ENCODE results near the gene UBR3. TPM values are rescaled to one million over a fixed set of nuclear protein-coding genes. Genes with fewer than 3 reads are reported as not detected.

UBR3 gene
- total RNA-seq, 1 experiment from 2014 or later: 25.5 TPM

- DNase-seq (ENCODE audit: extremely low read depth, low read depth): no peak
Measured at GRCh38 chr2:169984145-169984544, 156.9 kb downstream of the UBR3 start.

DNA sequence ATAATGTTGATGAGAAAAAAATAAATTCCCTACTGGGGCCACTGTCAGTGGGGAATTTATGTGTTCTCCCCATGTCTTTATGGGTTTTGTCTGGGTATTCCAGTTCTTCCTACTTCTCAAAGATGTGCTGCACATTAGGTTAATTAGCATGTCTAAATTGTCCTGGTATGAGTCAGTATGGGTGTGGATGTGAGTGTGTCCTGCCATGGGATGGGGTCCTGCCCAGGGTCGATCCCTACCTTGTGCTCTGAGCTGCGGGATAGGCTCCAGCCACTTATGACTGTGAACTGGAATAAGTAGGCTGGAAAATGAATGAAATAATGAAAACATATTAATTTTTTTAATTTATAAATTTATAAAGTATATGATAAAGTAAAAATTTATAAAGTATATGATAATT lies 167.5 kb downstream of the UBR3 start:
- no peak for DNase-seq (ENCODE audit: extremely low read depth, low read depth)

DNA sequence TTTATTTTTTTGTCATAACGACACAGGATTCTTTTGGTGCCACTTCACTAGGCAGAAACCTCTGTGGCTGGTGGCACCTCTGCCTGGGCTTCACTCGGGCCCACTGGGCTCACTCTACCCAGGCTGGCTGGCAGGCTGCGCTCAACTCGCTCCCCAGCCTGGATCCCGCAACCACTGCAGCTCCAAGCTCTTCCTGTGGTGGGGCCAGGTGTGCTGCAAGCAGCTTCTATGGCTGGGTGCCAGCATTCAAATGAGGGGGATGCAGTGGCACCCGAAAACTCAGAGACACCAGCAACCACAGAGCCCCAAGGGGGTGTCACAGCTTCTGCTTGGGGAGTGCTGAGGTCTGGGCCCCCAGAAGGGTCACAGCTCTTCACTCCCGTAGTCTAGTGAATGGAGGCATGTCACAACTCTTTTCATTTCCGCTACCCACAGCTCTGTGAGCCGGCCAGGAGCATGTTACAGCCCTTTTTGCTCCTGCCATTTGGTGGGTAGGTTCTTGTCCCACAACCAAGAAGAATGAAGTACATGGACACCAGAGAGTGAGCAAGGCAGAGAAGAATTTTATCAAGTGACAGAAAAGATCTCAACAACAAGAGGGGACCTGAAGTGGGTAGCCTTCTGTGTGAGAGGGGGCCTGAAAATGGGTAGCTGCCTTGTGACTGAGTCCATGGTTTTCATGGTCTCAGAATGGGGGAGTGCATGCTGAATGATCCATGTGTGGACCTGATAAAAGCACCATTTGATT lies 170.1 kb downstream of the UBR3 start:
- DNase-seq (ENCODE audit: extremely low read depth, low read depth): no peak

- DNase-seq (ENCODE audit: extremely low read depth, low read depth): no peak
Measured at GRCh38 chr2:169999054-169999453, 171.8 kb downstream of the UBR3 start.

DNA sequence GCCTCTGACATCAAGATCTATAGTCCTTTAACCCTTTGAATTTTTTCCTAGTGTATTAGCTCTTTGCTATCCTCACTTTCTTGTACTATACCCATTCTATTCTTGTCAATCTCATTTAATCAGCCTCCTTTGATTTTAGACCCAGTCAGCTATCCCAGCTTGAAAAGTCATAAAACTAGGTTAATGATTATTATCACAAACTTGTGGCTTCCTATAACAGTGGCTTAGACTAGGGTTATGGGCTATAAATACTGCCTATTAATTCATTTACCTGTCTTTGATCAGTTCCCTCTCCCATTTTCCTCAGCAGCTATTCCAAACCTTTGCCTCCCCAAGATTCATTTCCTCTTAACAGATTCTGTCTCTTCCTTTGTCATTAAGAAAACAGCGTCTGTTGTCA lies 174.8 kb downstream of the UBR3 start:
- DNase-seq (ENCODE audit: extremely low read depth, low read depth): no peak

- no peak for DNase-seq (ENCODE audit: extremely low read depth, low read depth)
Measured at GRCh38 chr2:170005702-170006101, 178.4 kb downstream of the UBR3 start.

DNA sequence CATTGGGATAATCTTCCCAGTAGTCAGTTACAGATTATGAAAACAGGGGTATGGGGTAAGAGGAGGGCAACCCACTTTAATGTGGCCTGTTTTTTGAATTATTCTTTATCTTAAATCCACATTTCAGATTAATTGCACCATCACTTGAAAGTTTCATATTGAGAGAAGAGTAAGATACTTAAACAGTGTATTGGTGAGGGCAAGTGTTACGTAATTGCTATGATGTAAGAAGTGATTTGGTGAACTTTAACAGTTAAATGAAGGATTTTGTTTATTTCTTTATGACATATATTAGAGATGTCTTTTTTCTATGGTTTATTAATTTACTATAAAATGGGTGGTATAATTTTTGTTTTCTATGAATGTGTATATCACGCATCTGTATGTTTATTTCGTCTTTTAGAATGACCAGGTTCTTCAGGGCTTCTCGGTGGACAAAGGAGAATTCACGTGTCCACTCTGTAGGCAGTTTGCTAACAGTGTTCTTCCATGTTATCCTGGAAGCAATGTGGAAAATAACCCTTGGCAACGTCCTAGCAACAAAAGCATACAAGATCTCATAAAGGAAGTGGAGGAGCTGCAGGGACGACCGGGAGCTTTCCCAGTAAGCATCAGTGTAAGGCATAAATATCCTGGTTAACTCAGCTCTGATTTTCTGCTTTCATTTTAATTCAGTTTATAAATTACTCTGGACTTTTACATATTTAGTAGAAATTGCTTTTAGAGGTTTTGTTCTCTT lies 179.5 kb downstream of the UBR3 start:
- DNase-seq (ENCODE audit: extremely low read depth, low read depth): no peak

DNA sequence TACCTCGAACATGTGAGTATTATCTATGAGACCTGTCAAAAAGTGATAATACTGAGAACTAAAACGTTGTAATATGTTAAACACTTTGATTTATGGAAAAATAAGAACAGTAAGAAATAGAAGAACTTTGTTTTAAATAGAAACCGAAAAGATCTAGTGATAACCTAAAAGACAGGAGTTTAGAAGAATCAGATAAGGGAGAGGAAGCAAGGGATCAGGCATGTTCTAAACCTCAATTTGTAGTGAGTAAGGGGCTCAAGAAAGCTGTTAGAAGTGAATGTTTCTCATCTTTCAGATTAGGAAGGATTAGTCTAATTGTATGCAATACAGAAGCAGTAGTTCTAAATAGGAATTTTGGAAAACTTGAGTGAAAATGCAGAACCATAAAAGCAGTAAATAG lies 182.0 kb downstream of the UBR3 start:
- no peak for DNase-seq (ENCODE audit: extremely low read depth, low read depth)

DNA sequence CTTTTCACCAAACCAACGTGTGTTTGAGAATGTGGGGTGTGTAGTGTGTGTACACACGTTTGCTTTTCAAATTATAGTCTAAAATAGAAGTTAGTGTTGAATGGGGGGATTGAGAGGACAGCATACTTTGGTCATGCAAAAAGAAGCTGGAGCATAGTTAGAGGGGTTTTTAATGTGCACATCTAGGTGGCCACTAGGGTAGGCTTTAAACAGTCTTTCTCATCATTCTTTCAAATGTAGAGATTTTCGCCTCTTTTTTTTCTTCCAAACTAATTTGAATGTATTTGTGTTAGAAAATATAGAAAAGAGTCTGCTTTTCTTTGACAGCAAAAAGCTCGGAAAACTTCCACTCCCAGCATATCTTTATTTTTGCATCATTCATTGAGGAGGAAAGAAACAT lies 185.5 kb downstream of the UBR3 start:
- DNase-seq (ENCODE audit: extremely low read depth, low read depth): no peak

GRCh38 chr2:170013802-170014551 lies 186.7 kb downstream of the UBR3 start:
- no peak for DNase-seq (ENCODE audit: extremely low read depth, low read depth)

- no peak for DNase-seq (ENCODE audit: extremely low read depth, low read depth)
Measured at GRCh38 chr2:170014769-170015168, 187.5 kb downstream of the UBR3 start.

DNA sequence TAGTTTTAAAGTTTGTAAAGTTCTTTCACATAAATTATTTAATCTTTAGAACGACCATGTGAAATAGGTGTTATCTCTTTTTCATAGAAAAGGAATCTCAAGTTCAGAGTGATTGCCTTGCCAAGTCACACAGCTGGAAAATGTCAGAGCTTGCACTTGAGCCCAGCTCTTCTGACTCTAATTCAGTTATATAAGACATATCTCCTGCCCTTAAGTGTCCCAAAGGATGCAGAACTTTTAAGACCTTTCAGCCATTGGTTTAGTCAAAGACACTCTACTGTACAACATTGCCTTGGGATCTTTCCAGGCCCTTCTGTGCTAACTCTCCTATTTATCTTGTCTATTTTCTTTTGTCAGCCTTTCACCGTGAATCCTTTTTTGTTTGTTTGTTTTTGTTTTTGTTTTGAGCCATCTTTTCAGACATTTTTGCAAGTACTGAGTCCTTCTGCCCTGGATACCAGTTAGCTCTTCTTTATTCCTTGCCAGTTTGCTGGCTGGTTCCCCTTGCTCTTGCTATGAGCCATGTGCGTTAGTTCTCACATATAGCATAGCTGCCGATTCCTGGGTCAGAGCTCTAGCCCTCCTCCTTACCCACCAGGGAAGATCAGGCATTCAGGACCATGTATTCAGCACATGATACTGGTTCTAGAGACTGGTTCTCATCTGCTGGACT lies 190.7 kb downstream of the UBR3 start:
- no peak for DNase-seq (ENCODE audit: extremely low read depth, low read depth)

- DNase-seq (ENCODE audit: extremely low read depth, low read depth): no peak
Measured at GRCh38 chr2:170019060-170019805, 192.0 kb downstream of the UBR3 start.

DNA sequence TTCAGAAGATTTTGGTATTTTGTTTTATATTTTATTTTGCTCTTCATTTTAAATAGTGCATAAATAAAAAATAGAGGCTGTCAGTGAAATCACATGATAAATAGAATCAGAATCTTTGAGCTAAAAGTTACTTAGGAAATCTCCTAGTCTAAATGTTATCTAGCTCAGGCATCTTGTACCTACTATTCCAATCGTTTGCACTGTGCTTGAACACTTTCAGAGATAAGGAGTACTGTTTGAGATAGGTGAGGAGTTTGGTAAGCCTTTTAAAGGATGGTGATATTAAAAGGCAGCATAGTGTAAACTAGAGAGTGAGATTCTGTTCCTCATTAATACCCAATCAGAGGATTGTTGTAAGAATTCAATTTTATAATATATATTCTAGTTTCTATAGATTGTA lies 193.5 kb downstream of the UBR3 start:
- no peak for DNase-seq (ENCODE audit: extremely low read depth, low read depth)

- DNase-seq (ENCODE audit: extremely low read depth, low read depth): no peak
Measured at GRCh38 chr2:170022692-170023091, 195.4 kb downstream of the UBR3 start.

- DNase-seq (ENCODE audit: extremely low read depth, low read depth): no peak
Measured at GRCh38 chr2:170024721-170025120, 197.5 kb downstream of the UBR3 start.

- DNase-seq (ENCODE audit: extremely low read depth, low read depth): no peak
Measured at GRCh38 chr2:170025223-170025622, 198.0 kb downstream of the UBR3 start.

GRCh38 chr2:170026361-170026760 lies 199.1 kb downstream of the UBR3 start:
- DNase-seq (ENCODE audit: extremely low read depth, low read depth): no peak

GRCh38 chr2:170029551-170029950 lies 202.3 kb downstream of the UBR3 start:
- no peak for DNase-seq (ENCODE audit: extremely low read depth, low read depth)

DNA sequence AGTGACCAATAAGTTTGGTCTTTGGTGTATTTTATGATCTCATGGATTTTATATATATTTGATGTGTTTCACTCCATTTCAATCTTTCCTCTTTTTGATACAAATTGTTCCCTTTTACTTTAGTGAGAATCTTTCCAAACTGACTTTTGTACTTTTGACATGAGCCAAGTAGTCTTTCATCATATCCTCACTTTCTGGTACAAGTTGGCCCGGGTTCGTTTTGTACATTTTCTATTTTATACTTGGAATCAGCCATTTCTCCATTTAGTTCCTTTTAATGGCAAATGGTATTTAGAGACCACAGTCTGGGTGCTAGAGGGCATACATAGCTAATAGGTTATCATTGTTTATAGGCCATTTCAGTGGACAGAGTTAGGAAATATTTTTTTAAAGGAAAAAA lies 202.8 kb downstream of the UBR3 start:
- no peak for DNase-seq (ENCODE audit: extremely low read depth, low read depth)
